Neural cell (in vitro differentiated cells): ENCODE measurements around the gene PLBD2. TPM values are rescaled to one million over a fixed set of nuclear protein-coding genes. Genes with fewer than 3 reads are reported as not detected.

Experiments used
- H2AFZ ChIP-seq: fragments of 200-600, 300-800 bp; sonication (generic), shearing (Covaris generic); 2 replicates; pipeline ENCODE4 v1.6.0; 2014; ENCODE audit warnings: low read depth, mild to moderate bottlenecking, antibody characterized with exemption, low read length, moderate library complexity
- H3F3A ChIP-seq: fragments of 200-600 bp; shearing (Covaris generic); 2 replicates; pipeline ENCODE4 v1.6.1; 2016; ENCODE audit warnings: mild to moderate bottlenecking, moderate library complexity, mixed read lengths, antibody characterized with exemption, low read length; ENCODE audit not compliant: insufficient read depth, poor library complexity, severe bottlenecking
- H3K27ac ChIP-seq: fragments of 200-600, 300-800 bp; sonication (generic), shearing (Covaris generic); 2 replicates; pipeline ENCODE4 v1.5.1; 2014; ENCODE audit warnings: mild to moderate bottlenecking, low read length, moderate library complexity
- H3K27me3 ChIP-seq: fragments of 300-800, 200-600 bp; sonication (generic), shearing (Covaris generic); 2 replicates; pipeline ENCODE4 v1.6.0; 2014; ENCODE audit warnings: mild to moderate bottlenecking, low read depth, low read length, moderate library complexity; ENCODE audit not compliant: insufficient read depth
- H3K36me3 ChIP-seq: fragments of 300-800, 200-600 bp; sonication (generic), shearing (Covaris generic); 2 replicates; pipeline ENCODE4 v1.5.1; 2014; ENCODE audit warnings: mild to moderate bottlenecking, antibody characterized with exemption, low read length, moderate library complexity; ENCODE audit not compliant: insufficient read depth
- H3K4me2 ChIP-seq: fragments of 300-800, 200-600 bp; sonication (generic), shearing (Covaris generic); 2 replicates; pipeline ENCODE4 v1.6.0; 2014; ENCODE audit warnings: mild to moderate bottlenecking, low read length
- H3K4me3 ChIP-seq: fragments of 300-800, 200-600 bp; sonication (generic), shearing (Covaris generic); 2 replicates; pipeline ENCODE4 v1.5.1; 2014; ENCODE audit warnings: mild to moderate bottlenecking, low read length, moderate library complexity
- H3K79me2 ChIP-seq: fragments of 200-600 bp; shearing (Covaris generic); replicated peaks from 2 replicates; pipeline ENCODE4 v1.6.0; 2014; ENCODE audit warnings: mild to moderate bottlenecking, low read length, moderate library complexity; ENCODE audit not compliant: insufficient read depth
- H3K9ac ChIP-seq: fragments of 300-800, 200-600 bp; sonication (generic), shearing (Covaris generic); 2 replicates; pipeline ENCODE4 v1.6.1; 2016; ENCODE audit warnings: mild to moderate bottlenecking, low read length, mixed read lengths
- H3K9me2 ChIP-seq: fragments of 200-600 bp; shearing (Covaris generic); 2 replicates; pipeline ENCODE4 v1.6.1; 2016; ENCODE audit warnings: mild to moderate bottlenecking, low read length, mixed read lengths; ENCODE audit not compliant: insufficient read depth
- H3K9me3 ChIP-seq: fragments of 200-600, 300-800 bp; sonication (generic), shearing (Covaris generic); 2 replicates; pipeline ENCODE4 v1.6.1; 2016; ENCODE audit warnings: mild to moderate bottlenecking, mixed run types, low read length, moderate library complexity, mixed read lengths
- H4K20me1 ChIP-seq: fragments of 200-600 bp; shearing (Covaris generic); 2 replicates; pipeline ENCODE4 v1.6.1; 2016; ENCODE audit warnings: mild to moderate bottlenecking, mixed run types; ENCODE audit not compliant: insufficient read depth
- EP300 ChIP-seq: fragments of 450-650 bp; conservative IDR thresholded peaks from 2 replicates; pipeline ENCODE4 v1.6.1; 2014; ENCODE audit warnings: antibody characterized with exemption, mild to moderate bottlenecking, moderate library complexity; ENCODE audit not compliant: poor library complexity, severe bottlenecking
- EZH2 ChIP-seq: fragments of 200-600, 300-800 bp; shearing (Covaris generic), sonication (generic); IDR thresholded peaks from 2 replicates; pipeline ENCODE4 v1.6.1; 2014; ENCODE audit warnings: antibody characterized with exemption, low read length, borderline replicate concordance, mild to moderate bottlenecking; ENCODE audit not compliant: insufficient read depth, poor library complexity, severe bottlenecking
- MXI1 ChIP-seq: fragments of 450-650 bp; conservative IDR thresholded peaks from 2 replicates; pipeline ENCODE4 v1.6.1; 2014; ENCODE audit warnings: antibody characterized with exemption, mild to moderate bottlenecking; ENCODE audit not compliant: poor library complexity, severe bottlenecking
- POLR2AphosphoS5 ChIP-seq: IDR thresholded peaks from 2 replicates; pipeline ENCODE4 v1.6.1; 2012
- RAD21 ChIP-seq: fragments of 450-650 bp; conservative IDR thresholded peaks from 2 replicates; pipeline ENCODE4 v1.6.1; 2014; ENCODE audit warnings: antibody characterized with exemption, mild to moderate bottlenecking, moderate library complexity
- SMC3 ChIP-seq: fragments of 450-650 bp; conservative IDR thresholded peaks from 2 replicates; pipeline ENCODE4 v1.6.1; 2014; ENCODE audit warnings: antibody characterized with exemption, mild to moderate bottlenecking, moderate library complexity; ENCODE audit not compliant: poor library complexity
- TAF1 ChIP-seq: IDR thresholded peaks from 2 replicates; pipeline ENCODE4 v1.6.1; 2012; ENCODE audit warnings: low read depth
- polyA plus RNA-seq: library from polyadenylated mRNA; depleted of rRNA; stranded (reverse); fragments of >200 nt; gene quantifications from 2 replicates; pipeline ENCODE4 v1.2.3, GENCODE V29; 2014
- TF ChIP-seq, protein P1 (sequence below): IDR thresholded peaks from 2 replicates; pipeline ENCODE4 v1.6.1; 2012; ENCODE audit warnings: borderline replicate concordance
- TF ChIP-seq, protein P2 (sequence below): fragments of 450-650 bp; IDR thresholded peaks from 2 replicates; pipeline ENCODE4 v1.5.1; 2014; ENCODE audit warnings: antibody characterized with exemption, mild to moderate bottlenecking, moderate library complexity; ENCODE audit not compliant: poor library complexity, severe bottlenecking

PLBD2 gene
- polyA plus RNA-seq, 1 donor from 2014 or later: 4.8 TPM

DNA sequence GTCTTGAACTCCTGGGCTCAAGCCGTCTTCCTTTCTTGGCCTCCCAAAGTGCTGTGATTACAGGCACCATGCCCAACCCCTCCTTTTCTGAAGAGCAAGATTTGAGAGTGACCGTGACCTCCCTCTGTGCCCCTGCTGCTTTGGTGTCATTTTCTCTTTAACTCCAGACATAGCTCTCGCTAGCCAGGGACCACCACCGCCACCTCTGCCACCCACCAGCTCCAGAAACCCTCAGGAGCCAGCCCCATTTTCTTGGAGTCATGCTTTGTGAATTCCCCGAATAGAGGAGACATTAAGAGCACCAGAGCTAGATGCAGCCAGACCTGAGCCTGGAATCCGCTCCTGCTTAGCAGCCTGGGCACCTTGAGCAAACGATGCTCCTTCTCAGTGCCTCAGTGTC lies 81.9 kb downstream of the PLBD2 start:
- TF ChIP-seq MXI1 (no peak), EP300 (no peak), RAD21 (no peak), TAF1 (no peak), SMC3 (no peak), POLR2AphosphoS5 (no peak), EZH2 (no peak)
- TF ChIP-seq, protein P1, sequence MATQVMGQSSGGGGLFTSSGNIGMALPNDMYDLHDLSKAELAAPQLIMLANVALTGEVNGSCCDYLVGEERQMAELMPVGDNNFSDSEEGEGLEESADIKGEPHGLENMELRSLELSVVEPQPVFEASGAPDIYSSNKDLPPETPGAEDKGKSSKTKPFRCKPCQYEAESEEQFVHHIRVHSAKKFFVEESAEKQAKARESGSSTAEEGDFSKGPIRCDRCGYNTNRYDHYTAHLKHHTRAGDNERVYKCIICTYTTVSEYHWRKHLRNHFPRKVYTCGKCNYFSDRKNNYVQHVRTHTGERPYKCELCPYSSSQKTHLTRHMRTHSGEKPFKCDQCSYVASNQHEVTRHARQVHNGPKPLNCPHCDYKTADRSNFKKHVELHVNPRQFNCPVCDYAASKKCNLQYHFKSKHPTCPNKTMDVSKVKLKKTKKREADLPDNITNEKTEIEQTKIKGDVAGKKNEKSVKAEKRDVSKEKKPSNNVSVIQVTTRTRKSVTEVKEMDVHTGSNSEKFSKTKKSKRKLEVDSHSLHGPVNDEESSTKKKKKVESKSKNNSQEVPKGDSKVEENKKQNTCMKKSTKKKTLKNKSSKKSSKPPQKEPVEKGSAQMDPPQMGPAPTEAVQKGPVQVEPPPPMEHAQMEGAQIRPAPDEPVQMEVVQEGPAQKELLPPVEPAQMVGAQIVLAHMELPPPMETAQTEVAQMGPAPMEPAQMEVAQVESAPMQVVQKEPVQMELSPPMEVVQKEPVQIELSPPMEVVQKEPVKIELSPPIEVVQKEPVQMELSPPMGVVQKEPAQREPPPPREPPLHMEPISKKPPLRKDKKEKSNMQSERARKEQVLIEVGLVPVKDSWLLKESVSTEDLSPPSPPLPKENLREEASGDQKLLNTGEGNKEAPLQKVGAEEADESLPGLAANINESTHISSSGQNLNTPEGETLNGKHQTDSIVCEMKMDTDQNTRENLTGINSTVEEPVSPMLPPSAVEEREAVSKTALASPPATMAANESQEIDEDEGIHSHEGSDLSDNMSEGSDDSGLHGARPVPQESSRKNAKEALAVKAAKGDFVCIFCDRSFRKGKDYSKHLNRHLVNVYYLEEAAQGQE: no peak
- TF ChIP-seq, protein P2, sequence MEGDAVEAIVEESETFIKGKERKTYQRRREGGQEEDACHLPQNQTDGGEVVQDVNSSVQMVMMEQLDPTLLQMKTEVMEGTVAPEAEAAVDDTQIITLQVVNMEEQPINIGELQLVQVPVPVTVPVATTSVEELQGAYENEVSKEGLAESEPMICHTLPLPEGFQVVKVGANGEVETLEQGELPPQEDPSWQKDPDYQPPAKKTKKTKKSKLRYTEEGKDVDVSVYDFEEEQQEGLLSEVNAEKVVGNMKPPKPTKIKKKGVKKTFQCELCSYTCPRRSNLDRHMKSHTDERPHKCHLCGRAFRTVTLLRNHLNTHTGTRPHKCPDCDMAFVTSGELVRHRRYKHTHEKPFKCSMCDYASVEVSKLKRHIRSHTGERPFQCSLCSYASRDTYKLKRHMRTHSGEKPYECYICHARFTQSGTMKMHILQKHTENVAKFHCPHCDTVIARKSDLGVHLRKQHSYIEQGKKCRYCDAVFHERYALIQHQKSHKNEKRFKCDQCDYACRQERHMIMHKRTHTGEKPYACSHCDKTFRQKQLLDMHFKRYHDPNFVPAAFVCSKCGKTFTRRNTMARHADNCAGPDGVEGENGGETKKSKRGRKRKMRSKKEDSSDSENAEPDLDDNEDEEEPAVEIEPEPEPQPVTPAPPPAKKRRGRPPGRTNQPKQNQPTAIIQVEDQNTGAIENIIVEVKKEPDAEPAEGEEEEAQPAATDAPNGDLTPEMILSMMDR: no peak
- Histone ChIP-seq H3K27ac (no peak overlapping the region), H3F3A (no peaks in the 10 kb centered on the region), H3K9me2 (no peaks in the 10 kb centered on the region), H2AFZ (no peak overlapping the region), H3K4me2 (no peak overlapping the region), H3K9ac (no peak overlapping the region), H3K4me3 (no peak overlapping the region), H4K20me1 (no peaks in the 10 kb centered on the region), H3K36me3 (no peaks in the 10 kb centered on the region), H3K79me2 (no peaks in the 10 kb centered on the region), H3K27me3 (no peaks in the 10 kb centered on the region), H3K9me3 (no peaks in the 10 kb centered on the region)

Other genes with a start within 250 kb of the PLBD2 start
- gene RASAL1, start 222.8 kb upstream of the PLBD2 start, polyA plus RNA-seq: 0.14 and 0.15 TPM in 2 replicates
- gene CFAP73, start 208.9 kb upstream of the PLBD2 start, polyA plus RNA-seq: not detected in 2 replicates
- 52.2 and 63.3 TPM in 2 replicates for gene DDX54, start 173.1 kb upstream of the PLBD2 start, polyA plus RNA-seq
- 22.8 and 23.3 TPM in 2 replicates for gene RITA1, start 172.9 kb upstream of the PLBD2 start, polyA plus RNA-seq
- 3.8 and 4.0 TPM in 2 replicates for gene TPCN1, start 137.1 kb upstream of the PLBD2 start, polyA plus RNA-seq
- gene SLC8B1, start 23.5 kb upstream of the PLBD2 start, polyA plus RNA-seq: 1.1 TPM in 2 replicates
- not detected in 2 replicates for gene SDS, start 45.3 kb downstream of the PLBD2 start, polyA plus RNA-seq
- 0.54 and 2.7 TPM in 2 replicates for gene SDSL, start 63.8 kb downstream of the PLBD2 start, polyA plus RNA-seq
- 2.0 and 3.8 TPM in 2 replicates for gene LHX5, start 113.3 kb downstream of the PLBD2 start, polyA plus RNA-seq